ENCODE data around the gene PPP2R2D. TPM values are rescaled to one million over a fixed set of nuclear protein-coding genes. Genes with fewer than 3 reads are reported as not detected.

Gene PPP2R2D
- total RNA-seq: 10 to 100 TPM; 43.1 to 52.4 TPM

GRCh38 chr10:131900350-131901152 is at the start of gene PPP2R2D:
PPP2R2D (plus strand) TSS chr10:131901008; CDS start chr10:131901149, 141 bp downstream.
- H3K27ac ChIP-seq: peak within 1 kb of the TSS; percentile 94 to 99 (median 98)
- H3K4me3 ChIP-seq: peak within 1 kb of the TSS; percentile 76 to 81
- no peaks in the 10 kb centered on the region for H3K9me3 ChIP-seq
- H3K36me3 ChIP-seq (replicated peaks in 1 of 2; ENCODE audit: insufficient read depth in 1 of 2, low read depth in 2 of 2): no peaks in the 10 kb centered on the region
- peak in 1 of 7 experiments; percentile 23 for TF ChIP-seq CTCF (IDR thresholded peaks at IDR 0.05)
- peak; percentile 84 to 92 (median 88) for TF ChIP-seq POLR2A (IDR thresholded peaks at IDR 0.05)
- intact Hi-C loops (cut with DNase I): no loop called here
- peaks cover 48% of the 10 kb centered on the region for H3K4me1 ChIP-seq
- ATAC-seq (peak; percentile 94), DNase-seq (peak; percentile 96 to 98 (median 97))
- no peaks in the 10 kb centered on the region for H3K27me3 ChIP-seq
- 0% methylated on average over 89 of the region's 107 CpGs; no CpG with 5 or more reads in 1 of the 2 donors for WGBS, 2 donors

DNA sequence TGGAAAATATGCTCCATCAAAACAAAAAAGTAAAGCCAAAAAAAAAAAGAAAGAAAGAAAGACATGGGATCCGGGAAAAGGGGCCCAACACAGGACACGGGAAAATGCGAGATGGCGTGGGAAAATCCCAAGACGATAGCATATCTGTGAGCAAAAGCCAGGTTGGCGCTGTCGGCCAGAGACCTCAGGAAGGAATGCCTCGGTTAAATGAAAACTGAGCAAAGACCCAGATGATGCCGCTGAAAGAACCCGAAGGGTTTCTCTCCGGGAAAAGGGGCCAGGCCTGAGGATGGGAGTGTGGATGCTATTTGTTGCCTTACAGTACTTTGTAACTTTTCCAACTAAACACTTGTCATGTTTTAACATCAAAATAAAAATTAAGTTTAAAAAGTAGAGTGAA is 49.5 kb upstream of the PPP2R2D start:
- Histone ChIP-seq H3K27ac (no peak overlapping the region), H3K36me3 (replicated peaks in 1 of 2; ENCODE audit: insufficient read depth in 1 of 2, low read depth in 2 of 2) (no peaks in the 10 kb centered on the region), H3K4me1 (no peaks in the 10 kb centered on the region), H3K9me3 (no peaks in the 10 kb centered on the region), H3K4me3 (no peak overlapping the region), H3K27me3 (peaks cover 0 to 3% of the 10 kb centered on the region in 2 donors)
- no peak for TF ChIP-seq CTCF (IDR thresholded peaks at IDR 0.05)
- TF ChIP-seq POLR2A (IDR thresholded peaks at IDR 0.05): no peak
- intact Hi-C loops (cut with DNase I): no loop called here
- no peak for DNase-seq
- ATAC-seq: no peak
- WGBS, 2 donors: 71 to 73% methylated on average over 11 of the region's 11 CpGs

DNA sequence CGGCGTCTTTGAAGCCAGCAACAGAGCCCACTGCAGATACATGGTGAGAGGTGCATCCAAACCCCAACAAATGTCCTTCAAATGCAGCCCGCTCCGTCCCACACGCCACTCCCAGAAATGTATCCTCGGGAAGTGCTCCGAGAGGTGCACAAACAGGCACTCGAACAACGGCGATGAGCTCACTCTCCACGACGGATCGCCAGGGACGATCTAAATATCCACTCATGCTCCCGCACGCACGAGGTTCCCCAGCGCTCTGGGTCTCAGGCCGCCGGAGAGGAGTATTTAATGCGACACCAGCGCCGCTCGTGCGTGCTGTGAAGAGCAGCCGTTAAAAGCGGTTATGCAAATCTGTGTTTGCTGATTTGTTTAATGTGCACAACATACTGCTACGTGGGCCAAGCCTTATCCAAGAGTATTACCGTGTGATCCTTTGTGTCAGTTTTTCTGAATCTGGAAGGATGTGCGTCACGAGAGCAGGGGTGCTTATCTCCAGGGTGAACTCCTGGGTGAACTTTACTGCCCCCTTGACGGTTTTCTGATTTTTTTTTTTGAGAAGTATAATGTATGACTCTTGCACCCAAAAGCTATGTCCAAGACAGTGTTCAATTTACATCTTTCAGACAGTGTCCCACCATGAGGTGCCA is 48.5 kb upstream of the PPP2R2D start:
- 81 to 85% methylated on average over 31 to 32 of the region's 32 CpGs for WGBS, 2 donors
- ATAC-seq (no peak), DNase-seq (no peak)
- Histone ChIP-seq H3K27me3 (peaks cover 0 to 3% of the 10 kb centered on the region in 2 donors), H3K9me3 (no peaks in the 10 kb centered on the region), H3K36me3 (replicated peaks in 1 of 2; ENCODE audit: insufficient read depth in 1 of 2, low read depth in 2 of 2) (no peaks in the 10 kb centered on the region), H3K4me3 (no peak overlapping the region), H3K4me1 (no peaks in the 10 kb centered on the region), H3K27ac (no peak overlapping the region)
- intact Hi-C loops (cut with DNase I): no loop called here
- TF ChIP-seq CTCF (IDR thresholded peaks at IDR 0.05) (no peak), POLR2A (IDR thresholded peaks at IDR 0.05) (no peak)

GRCh38 chr10:131852823-131853609 is 47.8 kb upstream of the PPP2R2D start:
- DNase-seq: no peak
- intact Hi-C loops (cut with DNase I): no loop called here
- Histone ChIP-seq H3K36me3 (replicated peaks in 1 of 2; ENCODE audit: insufficient read depth in 1 of 2, low read depth in 2 of 2) (no peaks in the 10 kb centered on the region), H3K4me1 (no peaks in the 10 kb centered on the region), H3K27ac (no peak overlapping the region), H3K27me3 (peaks cover 0 to 3% of the 10 kb centered on the region in 2 donors), H3K4me3 (no peak overlapping the region), H3K9me3 (no peaks in the 10 kb centered on the region)
- WGBS, 2 donors: 63 to 74% methylated on average over 10 to 22 of the region's 25 CpGs
- no peak for ATAC-seq
- TF ChIP-seq POLR2A (IDR thresholded peaks at IDR 0.05) (no peak), CTCF (IDR thresholded peaks at IDR 0.05) (no peak)

Data from body of pancreas (tissue), 4 donors.